Astrocyte (in vitro differentiated cells and primary cell): ENCODE measurements around the gene ATAT1. TPM values are rescaled to one million over a fixed set of nuclear protein-coding genes. Genes with fewer than 3 reads are reported as not detected.

Source experiments
- DNase-seq: peaks from one replicate; pipeline ENCODE4 v3.0.0-alpha.2; 2010; ENCODE audit warnings: low read depth
- FAIRE-seq: peaks from 2 replicates; lab custom pipeline; 2011; peaks lifted over from hg19 to GRCh38; lab: Jason Lieb, UNC
- H2AFZ ChIP-seq: 2 replicates; pipeline ENCODE4 v1.6.0; 2012; ENCODE audit warnings: low read depth, low read length, inconsistent platforms
- H3K27ac ChIP-seq: 2 replicates; pipeline ENCODE4 v1.5.1; 2011; ENCODE audit warnings: low read depth, low read length, inconsistent platforms
- H3K27me3 ChIP-seq: 2 replicates; pipeline ENCODE4 v1.6.0; 2011; ENCODE audit warnings: low read length, inconsistent platforms; ENCODE audit not compliant: insufficient read depth
- H3K36me3 ChIP-seq: 2 replicates; pipeline ENCODE4 v1.5.1; 2011; ENCODE audit warnings: low read length, inconsistent platforms; ENCODE audit not compliant: insufficient read depth
- H3K4me1 ChIP-seq: 2 replicates; pipeline ENCODE4 v1.5.1; 2011; ENCODE audit warnings: low read length, inconsistent platforms; ENCODE audit not compliant: insufficient read depth
- H3K4me2 ChIP-seq: 2 replicates; pipeline ENCODE4 v1.6.0; 2012; ENCODE audit warnings: low read length, inconsistent platforms
- H3K4me3 ChIP-seq: 2 replicates; pipeline ENCODE4 v1.5.1; 2011; ENCODE audit warnings: low read depth, mild to moderate bottlenecking, low read length, inconsistent platforms; ENCODE audit not compliant: insufficient read depth
- H3K79me2 ChIP-seq: 2 replicates; pipeline ENCODE4 v1.6.0; 2012; ENCODE audit warnings: mild to moderate bottlenecking, low read length, inconsistent platforms; ENCODE audit not compliant: insufficient read depth
- H3K9ac ChIP-seq: 2 replicates; pipeline ENCODE4 v1.6.0; 2012; ENCODE audit warnings: mild to moderate bottlenecking, low read length, inconsistent platforms
- H3K9me3 ChIP-seq: 2 replicates; pipeline ENCODE4 v1.5.1; 2012; ENCODE audit warnings: low read depth, mild to moderate bottlenecking, low read length, inconsistent platforms; ENCODE audit not compliant: insufficient read depth
- H4K20me1 ChIP-seq: 2 replicates; pipeline ENCODE4 v1.6.0; 2012; ENCODE audit warnings: low read length, inconsistent platforms; ENCODE audit not compliant: insufficient read depth
- H3K27ac Mint-ChIP-seq: one replicate; pipeline ENCODE4 v1.8.0; 2021; ENCODE audit warnings: mild to moderate bottlenecking, mixed read lengths; ENCODE audit not compliant: unreplicated experiment
- H3K27me3 Mint-ChIP-seq: one replicate; pipeline ENCODE4 v1.8.0; 2021; ENCODE audit warnings: low read depth, mixed read lengths; ENCODE audit not compliant: unreplicated experiment
- H3K36me3 Mint-ChIP-seq: one replicate; pipeline ENCODE4 v1.8.0; 2021; ENCODE audit warnings: low read depth, mixed read lengths; ENCODE audit not compliant: unreplicated experiment
- H3K4me1 Mint-ChIP-seq: one replicate; pipeline ENCODE4 v1.8.0; 2021; ENCODE audit warnings: low read depth, mixed read lengths; ENCODE audit not compliant: unreplicated experiment
- H3K4me3 Mint-ChIP-seq: one replicate; pipeline ENCODE4 v1.8.0; 2021; ENCODE audit warnings: mild to moderate bottlenecking, moderate library complexity, mixed read lengths; ENCODE audit not compliant: unreplicated experiment
- H3K9me3 Mint-ChIP-seq: one replicate; pipeline ENCODE4 v1.8.0; 2021; ENCODE audit warnings: mild to moderate bottlenecking, mixed read lengths; ENCODE audit not compliant: unreplicated experiment
- CTCF ChIP-seq: IDR thresholded peaks from 2 replicates; pipeline ENCODE4 v1.5.1; 2011; ENCODE audit warnings: low read depth, mild to moderate bottlenecking, inconsistent platforms, low read length, moderate library complexity; ENCODE audit not compliant: insufficient read depth
- EZH2 ChIP-seq: IDR thresholded peaks from 2 replicates; pipeline ENCODE4 v1.6.1; 2012; ENCODE audit warnings: mild to moderate bottlenecking, low read length, inconsistent platforms; ENCODE audit not compliant: insufficient read depth
- total RNA-seq: library from RNA; stranded (reverse); gene quantifications from 2 replicates; pipeline ENCODE4 v1.2.1, GENCODE V29; 2021

The ATAT1 gene
- total RNA-seq, 1 donor from 2014 or later: 16.6 TPM

GRCh38 chr6:30683980-30684338 is 57.3 kb downstream of the ATAT1 start:
- Histone ChIP-seq H3K79me2 (peaks cover 97% of the 10 kb centered on the region), H3K27ac (peak overlapping the region; percentile 81), H2AFZ (no peak overlapping the region), H3K4me3 (peak overlapping the region; percentile 87), H3K4me1 (peaks cover 52% of the 10 kb centered on the region), H3K4me2 (peak overlapping the region; percentile 100), H3K27me3 (no peaks in the 10 kb centered on the region), H3K9ac (peak overlapping the region; percentile 98), H3K9me3 (no peaks in the 10 kb centered on the region), H4K20me1 (peaks cover 72% of the 10 kb centered on the region), H3K36me3 (peaks cover 14% of the 10 kb centered on the region)
- Mint-ChIP-seq H3K27me3 (no peaks in the 10 kb centered on the region), H3K27ac (peak overlapping the region; percentile 99), H3K4me1 (peaks cover 28% of the 10 kb centered on the region), H3K36me3 (peaks cover 24% of the 10 kb centered on the region), H3K4me3 (peak overlapping the region; percentile 98), H3K9me3 (peaks cover under 1% of the 10 kb centered on the region)
- TF ChIP-seq EZH2: no peak
- no peak for TF ChIP-seq CTCF
- no peak for DNase-seq
- no peak for FAIRE-seq

- Histone ChIP-seq H3K4me1 (peaks cover 53% of the 10 kb centered on the region), H4K20me1 (peaks cover 65% of the 10 kb centered on the region), H3K27me3 (no peaks in the 10 kb centered on the region), H3K4me2 (peak overlapping the region; percentile 100), H3K9ac (peak overlapping the region; percentile 98), H3K36me3 (peaks cover 14% of the 10 kb centered on the region), H3K27ac (peak overlapping the region; percentile 95), H3K9me3 (no peaks in the 10 kb centered on the region), H3K4me3 (peak overlapping the region; percentile 87), H2AFZ (no peak overlapping the region), H3K79me2 (peaks cover 97% of the 10 kb centered on the region)
- H3K9me3 Mint-ChIP-seq: peaks cover 2% of the 10 kb centered on the region
- FAIRE-seq (no peak), DNase-seq (no peak)
- H3K27me3 Mint-ChIP-seq: no peaks in the 10 kb centered on the region
- TF ChIP-seq CTCF (no peak), EZH2 (no peak)
- peak overlapping the region; percentile 99 for H3K27ac Mint-ChIP-seq
- peaks cover 29% of the 10 kb centered on the region for H3K4me1 Mint-ChIP-seq
- H3K36me3 Mint-ChIP-seq: peaks cover 21% of the 10 kb centered on the region
- H3K4me3 Mint-ChIP-seq: peak overlapping the region; percentile 98
Measured at GRCh38 chr6:30684386-30685156, 57.9 kb downstream of the ATAT1 start.
